ENCODE data around the gene PAMR1.

The PAMR1 gene

DNA sequence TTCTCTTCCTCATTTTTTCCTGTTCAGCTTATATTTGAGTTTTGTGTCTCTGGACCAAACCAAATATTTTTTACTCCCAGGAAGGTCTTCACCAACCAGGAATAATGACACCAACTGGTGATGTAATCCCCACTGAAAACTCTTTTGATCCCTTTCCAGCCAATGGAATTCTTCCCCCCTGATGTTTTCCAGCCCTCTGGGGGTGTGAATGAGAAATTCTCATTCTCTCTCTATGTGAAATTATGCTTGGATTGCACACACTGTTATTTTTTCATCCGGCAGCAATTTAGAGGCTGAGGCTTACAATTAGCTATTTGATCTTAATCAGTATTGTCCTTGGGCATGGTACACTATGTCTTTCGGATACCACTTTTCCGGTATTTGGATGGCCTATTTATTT, 66.6 kb downstream of the PAMR1 start:
- DNase-seq (ENCODE audit: low spot score) (no peak), FAIRE-seq (no peak)

DNA sequence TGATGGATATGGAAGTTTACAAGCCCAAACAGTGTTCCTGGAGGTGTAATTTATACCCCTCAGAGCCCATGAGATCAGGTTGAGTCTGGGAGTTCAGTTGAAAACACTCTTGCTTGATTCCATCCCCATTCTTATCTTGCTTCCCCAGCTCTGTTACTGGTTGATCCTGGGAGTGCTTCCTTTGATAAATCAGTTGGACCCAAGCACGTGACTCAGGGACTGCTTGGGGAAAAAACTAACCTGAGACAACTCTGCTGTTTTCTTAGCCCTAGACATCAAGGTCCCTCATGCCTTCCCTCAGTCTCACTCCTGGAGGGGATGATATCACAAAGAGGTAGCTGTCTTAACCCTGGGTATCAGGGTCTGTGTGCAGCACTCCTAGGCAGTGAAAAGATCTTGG, 71.1 kb downstream of the PAMR1 start:
- FAIRE-seq (no peak), DNase-seq (ENCODE audit: low spot score) (no peak)

DNA sequence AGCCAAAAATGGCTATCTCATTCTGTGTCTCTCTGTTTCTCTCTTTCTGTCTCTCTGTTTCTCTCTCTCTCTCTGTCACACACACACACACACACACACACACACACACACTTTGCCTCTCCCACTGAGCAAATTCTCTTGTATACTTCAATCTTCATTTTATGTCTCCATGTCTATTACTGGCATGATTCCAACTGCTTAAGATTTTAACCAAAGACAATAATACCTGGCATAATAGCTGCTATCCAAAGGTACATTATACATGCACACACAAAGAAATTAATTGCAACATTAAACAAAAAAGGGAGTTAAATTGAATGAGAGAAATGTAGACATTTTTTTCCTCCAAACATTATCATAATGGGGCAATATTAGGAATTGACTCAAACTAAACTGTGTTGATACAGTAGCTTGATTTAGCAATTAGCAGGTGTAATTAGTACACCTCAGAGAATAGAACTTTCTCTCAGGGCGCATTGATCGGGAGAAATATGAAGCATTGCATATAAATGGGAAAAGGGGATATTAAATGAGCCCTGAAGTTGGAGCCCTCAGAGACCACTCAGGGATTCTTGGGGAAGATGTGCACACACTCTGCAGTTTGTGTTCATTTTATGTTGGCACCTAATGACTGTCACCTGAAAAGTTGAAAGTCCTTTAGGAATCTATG, 88.7 kb downstream of the PAMR1 start:
- FAIRE-seq (no peak), DNase-seq (ENCODE audit: low spot score) (no peak)

DNA sequence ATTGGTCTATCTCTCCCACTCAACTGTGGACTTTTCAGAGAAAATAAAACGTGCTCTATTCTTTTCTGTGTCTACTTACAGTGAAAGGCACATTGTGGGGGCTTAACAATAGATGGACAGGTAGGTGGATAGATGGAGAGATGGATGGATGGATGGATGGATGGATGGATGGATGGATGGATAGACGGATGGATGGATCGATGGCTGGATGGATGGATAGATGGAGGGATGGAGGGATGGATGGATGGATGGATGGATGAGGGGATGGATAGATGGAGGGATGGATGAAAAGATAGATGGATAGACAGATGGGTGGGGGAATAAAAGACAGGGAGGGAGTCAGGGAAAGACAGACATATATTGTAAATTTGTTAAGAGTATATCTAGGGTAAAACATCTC, 91.8 kb downstream of the PAMR1 start:
- DNase-seq (ENCODE audit: low spot score): no peak
- FAIRE-seq: no peak

DNA sequence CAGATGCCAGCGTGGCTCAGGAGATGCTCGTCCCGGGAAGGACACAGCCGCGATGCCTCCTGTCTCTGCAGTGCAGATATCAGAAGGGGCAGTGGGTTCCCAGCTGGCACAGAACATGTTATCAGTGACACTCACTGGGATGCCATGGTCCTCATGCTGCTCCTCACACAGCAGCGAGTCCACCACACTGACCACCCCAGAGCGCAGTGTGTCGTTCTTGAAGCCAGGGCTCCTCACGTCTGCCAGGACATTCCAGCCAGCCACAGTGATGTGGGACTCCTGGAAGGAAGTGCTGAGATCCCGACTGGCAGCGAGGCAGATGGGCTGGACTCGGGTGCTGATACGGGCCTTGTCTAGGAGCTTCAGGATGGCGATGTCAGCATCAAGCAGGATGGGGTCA, 93.0 kb downstream of the PAMR1 start:
- DNase-seq (ENCODE audit: low spot score) (no peak), FAIRE-seq (no peak)

DNA sequence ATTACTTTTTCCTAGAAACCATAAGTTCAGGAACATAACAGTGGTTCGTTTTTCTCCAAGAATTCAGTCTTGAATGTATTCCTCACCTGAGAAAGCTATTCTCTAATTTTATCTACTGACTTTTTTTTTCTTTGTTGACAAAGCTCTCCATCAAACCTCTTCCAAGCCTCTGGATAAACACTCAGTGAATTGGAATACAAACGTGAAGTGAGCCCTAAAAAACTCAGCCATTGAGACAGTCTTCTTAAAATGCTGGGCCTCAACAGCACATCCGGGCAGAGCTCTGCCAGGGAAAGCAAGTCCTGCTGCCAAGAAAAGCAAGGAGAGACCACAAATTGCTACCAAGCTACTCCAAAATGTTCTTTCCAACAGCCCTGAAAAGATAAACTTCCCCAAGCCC, 98.3 kb downstream of the PAMR1 start:
- DNase-seq (ENCODE audit: low spot score) (no peak), FAIRE-seq (no peak)

DNA sequence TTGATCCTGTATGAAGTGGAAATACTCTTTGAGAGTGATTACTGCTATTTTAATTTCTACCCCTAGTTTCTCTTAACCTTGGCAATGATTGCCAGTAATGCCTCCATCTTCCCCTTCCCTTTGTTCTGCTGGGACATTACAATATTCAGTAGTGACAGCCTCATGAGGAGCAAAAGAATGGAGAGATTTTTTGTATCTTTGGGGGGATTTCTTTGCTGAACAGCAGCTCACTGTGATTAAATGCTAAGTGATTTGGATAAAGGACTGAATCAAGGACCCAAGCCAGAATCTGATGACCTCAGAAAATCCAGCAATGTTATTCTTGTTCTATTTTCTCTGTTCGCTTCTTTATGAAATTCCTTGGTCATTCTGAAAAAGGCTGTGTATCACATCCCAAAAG, 99.1 kb downstream of the PAMR1 start:
- FAIRE-seq (no peak), DNase-seq (ENCODE audit: low spot score) (no peak)

DNA sequence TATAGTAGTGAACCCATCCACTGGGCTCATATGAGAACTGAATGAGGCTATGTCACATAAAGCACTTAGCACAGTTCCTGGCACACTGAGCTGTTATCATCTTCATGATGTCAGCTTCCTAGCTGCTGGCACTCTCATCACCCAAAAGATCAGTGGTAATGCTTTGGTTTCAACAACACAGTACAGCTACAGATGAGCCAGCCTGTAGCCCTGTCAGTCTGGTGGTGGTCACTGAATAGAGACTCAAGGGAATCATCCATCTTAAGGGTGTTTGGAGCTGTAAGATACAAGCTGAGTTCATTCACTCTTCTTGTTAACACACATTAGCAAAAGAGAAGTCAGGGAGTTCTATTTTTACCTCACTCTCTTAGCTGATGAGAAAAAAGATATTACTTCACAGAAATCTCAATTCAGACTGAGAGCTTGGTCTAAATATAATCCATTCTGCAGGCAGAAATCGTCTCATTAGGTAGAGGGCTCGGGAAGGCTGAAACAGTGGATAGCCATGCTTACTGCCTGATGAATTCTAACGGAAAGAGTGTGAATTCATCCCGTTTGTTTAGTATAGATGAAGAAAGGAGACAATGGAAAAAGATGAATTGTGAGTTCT, 99.7 kb downstream of the PAMR1 start:
- DNase-seq (ENCODE audit: low spot score) (no peak), FAIRE-seq (no peak)

DNA sequence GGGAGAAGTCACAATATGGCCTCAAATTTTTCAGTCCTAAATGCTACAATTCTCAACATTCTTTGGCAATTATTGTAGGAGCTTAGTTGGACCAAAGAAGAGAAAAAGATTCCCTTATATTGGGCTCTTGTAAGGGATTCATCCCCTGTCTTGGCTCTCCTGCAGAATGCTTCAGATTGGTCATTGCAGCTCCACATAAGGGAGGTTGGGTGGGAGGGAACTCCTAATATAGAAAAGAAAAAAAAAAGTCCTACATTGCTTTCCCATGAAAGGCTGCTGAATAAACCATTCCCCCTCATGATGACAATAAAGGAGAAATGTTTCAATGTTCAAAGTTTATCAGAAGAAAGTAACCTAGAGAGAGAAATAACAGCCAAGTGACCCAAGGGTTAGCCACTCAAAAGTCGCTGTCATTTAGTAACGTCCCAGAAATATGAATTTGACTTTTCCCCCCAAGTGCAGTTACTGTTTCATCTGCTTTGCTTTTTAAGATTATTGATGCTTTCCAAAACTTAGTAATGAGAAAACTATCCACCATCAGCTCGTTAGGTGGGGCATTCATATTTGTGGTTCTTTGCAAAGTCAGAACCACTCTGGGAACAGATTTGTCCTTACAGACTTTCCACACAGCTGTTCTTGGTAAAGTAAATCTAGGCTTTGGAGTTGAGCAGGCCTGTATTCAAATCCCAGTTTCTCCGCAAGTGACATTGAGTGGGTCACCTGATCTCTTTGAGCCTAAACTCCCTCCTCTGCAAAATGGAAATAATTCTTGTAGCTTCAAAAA, 101.1 kb downstream of the PAMR1 start:
- no peak for FAIRE-seq
- DNase-seq (ENCODE audit: low spot score): no peak

DNA sequence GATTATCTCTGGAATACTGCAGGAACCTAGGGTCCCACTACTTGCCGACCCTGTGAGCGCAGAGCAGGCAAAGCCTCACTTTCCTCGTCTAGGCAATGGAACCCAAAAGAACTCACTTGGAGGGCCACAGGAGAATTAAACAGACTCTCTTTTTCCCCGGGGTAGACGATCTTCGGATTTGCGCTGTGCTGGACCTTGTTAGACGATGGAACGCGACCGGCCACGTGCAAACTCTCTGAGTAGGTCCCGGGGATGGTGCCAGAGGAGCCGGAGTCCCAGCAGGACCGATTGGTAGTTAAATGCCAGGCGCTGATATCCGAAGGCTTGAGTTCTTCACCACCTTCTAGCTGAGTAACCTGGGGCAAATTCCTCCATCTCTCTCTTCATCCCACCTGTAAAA, 105.0 kb downstream of the PAMR1 start:
- FAIRE-seq: no peak
- DNase-seq (ENCODE audit: low spot score): no peak

DNA sequence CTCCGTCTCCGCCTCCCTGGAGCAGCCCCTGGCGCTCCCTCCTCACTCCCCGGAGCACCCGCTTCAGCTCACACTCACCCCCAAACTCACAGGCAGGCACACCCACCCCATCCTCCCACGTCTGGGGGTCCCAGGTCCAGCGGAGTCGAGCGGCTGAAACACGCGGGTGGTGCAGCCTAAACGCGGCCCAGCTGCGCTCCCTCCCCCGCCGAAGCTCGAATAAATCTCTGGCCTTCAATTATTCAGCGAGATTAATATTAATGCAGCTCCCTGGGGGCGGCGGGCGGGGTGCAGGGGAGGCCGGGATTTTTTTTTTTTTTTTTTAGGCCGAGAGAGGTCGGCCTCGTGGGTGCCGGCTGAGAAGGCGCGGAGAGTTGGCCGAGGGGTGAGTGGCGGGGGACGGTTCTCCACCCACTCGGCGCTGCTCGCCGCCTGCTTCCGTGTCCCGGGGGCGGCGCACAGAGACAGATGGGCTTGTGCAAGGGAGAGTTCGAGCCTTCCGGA, 105.5 kb downstream of the PAMR1 start:
- no peak for FAIRE-seq
- DNase-seq (ENCODE audit: low spot score): no peak

DNA sequence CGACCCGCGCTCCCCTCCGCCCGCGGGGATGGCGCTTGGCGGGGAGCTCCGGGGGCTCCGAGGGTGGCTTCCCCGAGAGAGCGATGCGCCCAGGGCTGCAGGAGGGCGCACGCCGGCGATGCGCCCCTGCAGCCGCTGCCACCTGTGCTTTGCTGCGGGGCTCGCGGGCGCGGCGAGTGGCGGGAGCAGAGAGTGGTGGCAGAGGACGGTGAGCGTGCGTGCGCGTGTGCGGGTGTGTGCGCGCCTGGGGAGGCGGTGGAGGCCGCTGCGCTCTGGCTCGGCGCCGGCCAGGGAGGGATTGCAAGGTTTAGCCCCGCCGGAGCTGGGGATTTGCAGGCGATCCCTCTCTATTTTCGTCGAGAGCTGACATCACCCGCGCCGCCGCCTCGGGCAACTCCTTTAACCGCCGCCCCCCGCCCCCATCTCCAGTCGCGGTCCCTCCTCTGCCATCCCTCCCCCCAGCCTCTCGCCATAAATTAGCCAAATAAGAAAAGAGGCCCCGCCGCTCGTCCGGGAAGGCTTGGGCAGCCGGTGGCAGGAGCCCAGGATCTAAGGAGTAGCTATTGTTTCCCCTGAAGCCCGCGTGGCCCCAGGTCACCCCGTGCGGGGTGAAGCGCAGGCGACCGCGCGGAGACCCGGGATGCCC, 106.1 kb downstream of the PAMR1 start, which contains the start of gene SLC1A2:
TSS of gene SLC1A2 (minus strand) at position 375 of the 646 bp plus-strand sequence. CDS start 592 bp downstream, outside the sequence.
- no peak for DNase-seq (ENCODE audit: low spot score)

DNA sequence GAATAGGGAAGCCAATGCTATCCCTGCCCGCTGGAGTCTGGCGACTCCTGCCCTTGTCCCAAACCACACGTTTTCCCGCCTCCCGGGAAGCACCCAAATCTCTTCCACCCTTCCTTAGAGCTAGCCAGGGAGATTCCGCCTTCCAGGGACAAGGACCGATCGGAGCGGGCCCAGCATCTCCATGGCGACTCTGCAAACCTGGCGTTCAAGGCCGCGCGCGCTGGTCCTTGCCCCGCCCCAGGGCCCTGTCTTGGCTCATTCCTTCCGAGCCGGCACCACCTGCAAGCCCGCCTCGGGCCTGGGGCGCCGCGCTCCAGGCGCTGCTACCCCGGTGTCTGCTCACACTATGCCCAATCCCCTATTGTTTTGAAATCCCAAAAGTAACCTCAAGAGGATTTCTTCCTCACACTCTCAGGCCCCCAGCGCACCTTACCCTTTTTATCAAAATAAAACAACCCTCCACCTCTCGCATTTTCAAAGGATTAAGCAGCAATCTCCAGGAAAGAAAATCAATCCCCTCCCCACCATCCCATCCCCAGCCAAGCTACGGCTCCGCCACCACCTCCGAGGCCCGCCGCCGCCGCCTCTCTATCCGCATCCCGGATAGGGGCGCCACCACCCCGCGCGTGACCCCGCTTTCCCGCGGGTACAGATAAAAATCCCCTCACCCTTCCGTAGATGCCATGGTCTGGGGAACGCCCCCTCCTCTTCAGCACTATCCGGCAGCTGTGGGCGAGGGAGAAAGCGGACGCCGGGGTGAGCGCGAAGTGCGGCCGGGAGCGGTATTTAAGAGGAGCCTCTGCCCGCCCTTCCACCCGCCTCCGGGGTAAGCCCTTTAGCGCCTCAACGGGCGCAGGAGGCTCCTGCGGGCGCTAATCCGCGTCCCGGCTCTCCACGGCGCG, 106.9 kb downstream of the PAMR1 start:
- no peak for DNase-seq (ENCODE audit: low spot score)

More for the DNA sequence above, 106.1 kb downstream of the PAMR1 start, which contains the start of gene SLC1A2:
- FAIRE-seq: no peak

DNA sequence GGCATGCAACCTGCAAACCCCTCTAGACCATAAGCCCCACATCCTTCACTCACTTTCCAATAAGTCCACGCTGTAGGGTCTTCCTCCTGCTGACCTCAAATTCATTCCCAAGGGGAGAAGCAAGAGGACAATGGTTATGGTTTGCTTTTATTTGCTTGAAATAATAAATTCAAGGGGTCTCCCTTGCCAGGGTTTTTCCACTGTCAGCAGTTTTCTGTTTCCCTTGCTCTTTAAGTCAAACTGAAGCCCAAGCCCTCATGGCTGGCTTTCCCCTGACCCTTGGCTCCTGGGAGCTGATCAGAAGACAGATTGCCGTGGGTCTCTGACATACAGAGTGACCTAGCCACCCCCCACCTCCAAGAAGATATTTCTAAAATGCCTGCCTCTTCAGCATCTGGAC, 109.9 kb downstream of the PAMR1 start:
- FAIRE-seq: no peak

More for the DNA sequence above, 106.9 kb downstream of the PAMR1 start:
- FAIRE-seq: no peak

DNA sequence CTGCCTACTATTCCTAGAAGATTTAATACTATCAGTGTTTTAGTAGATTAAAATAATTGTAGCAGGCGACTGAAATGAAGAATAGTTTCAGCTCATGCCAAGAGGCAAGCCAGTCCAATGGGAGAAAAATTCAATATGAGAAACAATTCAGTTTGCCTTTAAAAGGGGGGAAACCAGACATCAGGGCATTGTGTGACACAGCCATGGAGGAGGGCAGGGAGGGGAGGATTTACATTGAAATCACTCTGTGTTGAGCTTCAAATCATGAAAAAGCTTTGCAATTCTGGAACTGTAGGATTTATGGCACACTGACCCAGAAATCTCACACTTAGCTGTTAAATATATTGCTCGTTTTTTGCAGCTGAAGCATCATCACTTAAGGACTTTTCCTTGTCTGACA, 110.6 kb downstream of the PAMR1 start:
- FAIRE-seq (no peak), DNase-seq (ENCODE audit: low spot score) (no peak)

More for the DNA sequence above, 109.9 kb downstream of the PAMR1 start:
- DNase-seq (ENCODE audit: low spot score): no peak

DNA sequence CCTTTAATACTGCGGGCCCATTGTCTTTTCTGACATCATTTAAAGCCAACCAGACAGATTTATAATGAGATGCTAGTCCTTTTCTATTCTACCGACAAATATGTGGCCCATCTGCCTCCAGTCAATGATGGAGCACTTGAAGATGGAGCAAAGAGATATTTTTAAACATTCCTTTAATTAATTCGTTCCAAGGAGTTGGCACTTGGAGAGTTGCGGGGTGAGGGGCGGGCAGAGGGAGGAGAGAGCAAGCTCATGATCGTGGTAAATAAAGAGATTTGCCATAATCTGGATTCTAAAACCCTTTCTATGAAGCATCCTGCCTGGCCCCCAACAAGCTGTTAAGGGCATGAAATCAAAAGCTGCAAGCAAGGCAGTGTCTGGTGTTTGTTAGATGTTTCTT, 111.1 kb downstream of the PAMR1 start:
- FAIRE-seq: no peak
- no peak for DNase-seq (ENCODE audit: low spot score)

DNA sequence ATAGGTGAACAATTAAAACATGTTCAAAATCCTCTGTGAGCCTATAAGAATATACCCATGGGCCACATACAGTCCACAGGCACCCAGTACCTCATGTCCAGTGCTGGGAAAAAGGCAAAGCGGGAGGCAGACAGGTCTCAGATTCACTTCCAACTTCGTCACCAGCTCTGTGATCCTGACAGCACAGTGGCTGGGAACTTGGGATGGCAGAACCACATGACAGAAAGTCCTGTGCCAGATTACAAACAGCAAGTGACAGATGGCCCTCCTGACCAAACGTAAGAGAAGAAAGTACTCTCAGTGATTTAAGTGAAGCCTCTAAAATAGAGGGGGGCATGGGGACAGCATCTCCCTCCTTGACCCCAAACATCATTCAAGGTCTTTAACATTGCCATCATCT, 111.8 kb downstream of the PAMR1 start:
- DNase-seq (ENCODE audit: low spot score) (no peak), FAIRE-seq (no peak)

DNA sequence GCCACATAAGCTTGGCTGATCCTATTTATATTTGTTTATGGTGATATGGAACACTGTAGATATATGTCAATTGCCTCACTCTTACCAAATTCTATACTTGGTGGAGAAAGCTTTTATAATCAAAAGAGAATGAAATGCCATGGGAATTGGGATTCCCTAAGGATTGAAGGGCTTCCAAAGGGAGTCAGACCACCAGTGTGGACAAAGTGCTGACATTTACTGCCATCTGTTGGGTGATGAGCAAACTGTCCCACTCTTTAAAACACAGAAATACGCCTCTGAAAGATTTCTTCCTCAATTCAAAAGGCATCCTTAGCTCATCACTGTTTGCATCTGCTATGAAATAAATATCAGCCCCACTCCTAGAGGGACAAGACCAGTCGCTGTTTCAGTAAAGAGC, 113.1 kb downstream of the PAMR1 start:
- FAIRE-seq: no peak

DNA sequence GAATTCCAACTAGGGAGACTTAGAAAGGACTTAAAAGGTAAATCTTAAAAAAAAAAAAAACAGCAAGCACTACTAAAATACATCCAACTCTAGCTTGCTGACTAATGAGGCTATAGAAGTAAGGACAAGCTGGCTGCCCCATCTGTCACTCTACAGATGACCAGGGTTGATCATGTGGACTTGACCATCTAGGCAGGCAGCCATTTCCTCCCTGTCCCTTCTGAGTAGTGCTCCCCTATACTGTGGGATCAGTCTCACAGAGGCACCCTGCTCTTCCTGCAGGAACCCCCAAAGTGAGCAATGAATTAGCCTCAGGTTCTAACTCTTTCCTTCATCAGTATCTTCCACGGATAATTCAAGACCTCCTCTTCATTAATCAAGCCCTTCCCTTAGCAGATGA, 118.4 kb downstream of the PAMR1 start:
- no peak for FAIRE-seq
- no peak for DNase-seq (ENCODE audit: low spot score)

More for the DNA sequence above, 113.1 kb downstream of the PAMR1 start:
- DNase-seq (ENCODE audit: low spot score): no peak

DNA sequence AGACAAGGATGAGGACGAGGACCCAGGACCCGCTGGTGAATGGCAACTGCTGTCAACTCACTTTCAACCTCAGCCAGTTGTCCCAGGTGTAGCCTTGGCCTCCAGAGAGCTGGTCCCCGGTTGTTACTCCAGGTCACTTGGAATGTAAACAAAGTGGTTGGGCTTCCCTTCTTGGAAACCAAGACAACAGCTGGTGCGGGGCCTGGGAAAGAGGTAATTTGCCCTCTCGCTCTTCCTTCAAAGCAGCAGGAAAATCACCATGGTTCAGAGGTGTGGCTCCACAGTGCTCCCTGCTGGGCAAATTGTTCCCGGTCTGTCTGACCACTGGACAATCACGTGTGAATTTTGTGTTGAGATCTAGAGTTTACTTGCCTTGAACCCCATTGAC, 121.0 kb downstream of the PAMR1 start:
- peak; percentile 8 for DNase-seq (ENCODE audit: low spot score)
- FAIRE-seq: no peak
